ENCODE measurements around the gene MAP1LC3B2.

DNA sequence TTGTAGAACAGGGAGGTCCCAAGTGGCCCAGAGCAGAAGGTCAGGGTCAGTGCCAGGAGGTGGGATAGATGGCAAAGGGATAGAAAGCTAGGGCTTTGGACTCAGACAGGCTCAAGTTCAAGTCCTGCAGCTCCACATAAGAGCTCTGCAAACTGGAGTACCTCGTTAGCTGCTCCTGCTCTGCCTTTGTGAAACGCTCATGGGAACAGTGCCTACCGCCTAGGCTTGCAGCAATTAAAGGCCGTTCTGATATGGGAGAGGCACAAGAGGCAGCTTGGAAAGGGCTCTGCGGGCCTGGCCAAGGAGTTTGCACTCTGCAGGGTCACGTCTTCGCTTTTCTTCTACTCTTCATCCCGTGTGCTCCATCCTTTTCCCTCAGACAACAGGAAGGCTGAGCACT lies 54.1 kb downstream of the MAP1LC3B2 start:
- no peak for TF ChIP-seq POLR2A (IDR thresholded peaks at IDR 0.05)
- TF ChIP-seq, protein P1, sequence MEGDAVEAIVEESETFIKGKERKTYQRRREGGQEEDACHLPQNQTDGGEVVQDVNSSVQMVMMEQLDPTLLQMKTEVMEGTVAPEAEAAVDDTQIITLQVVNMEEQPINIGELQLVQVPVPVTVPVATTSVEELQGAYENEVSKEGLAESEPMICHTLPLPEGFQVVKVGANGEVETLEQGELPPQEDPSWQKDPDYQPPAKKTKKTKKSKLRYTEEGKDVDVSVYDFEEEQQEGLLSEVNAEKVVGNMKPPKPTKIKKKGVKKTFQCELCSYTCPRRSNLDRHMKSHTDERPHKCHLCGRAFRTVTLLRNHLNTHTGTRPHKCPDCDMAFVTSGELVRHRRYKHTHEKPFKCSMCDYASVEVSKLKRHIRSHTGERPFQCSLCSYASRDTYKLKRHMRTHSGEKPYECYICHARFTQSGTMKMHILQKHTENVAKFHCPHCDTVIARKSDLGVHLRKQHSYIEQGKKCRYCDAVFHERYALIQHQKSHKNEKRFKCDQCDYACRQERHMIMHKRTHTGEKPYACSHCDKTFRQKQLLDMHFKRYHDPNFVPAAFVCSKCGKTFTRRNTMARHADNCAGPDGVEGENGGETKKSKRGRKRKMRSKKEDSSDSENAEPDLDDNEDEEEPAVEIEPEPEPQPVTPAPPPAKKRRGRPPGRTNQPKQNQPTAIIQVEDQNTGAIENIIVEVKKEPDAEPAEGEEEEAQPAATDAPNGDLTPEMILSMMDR (IDR thresholded peaks at IDR 0.05), result no peak
- TF ChIP-seq POLR2AphosphoS5 (IDR thresholded peaks at IDR 0.05), result no peak

All from stomach (tissue), 4 donors.